Chondrocyte (in vitro differentiated cells): ENCODE measurements around the gene ACAD11. TPM values are rescaled to one million over a fixed set of nuclear protein-coding genes. Genes with fewer than 3 reads are reported as not detected.

ENCODE experiments used
- DNase-seq: peaks from one replicate; pipeline ENCODE4 v3.0.0; 2021; ENCODE audit warnings: mixed read lengths, low spot score
- H3K27ac Mint-ChIP-seq: one replicate; pipeline ENCODE4 v1.8.0; 2021; ENCODE audit warnings: mild to moderate bottlenecking, moderate library complexity, mixed read lengths; ENCODE audit not compliant: unreplicated experiment
- H3K27me3 Mint-ChIP-seq: 2 replicates; pipeline ENCODE4 v1.8.0; 2021; ENCODE audit warnings: low read depth, mixed read lengths
- H3K36me3 Mint-ChIP-seq: 2 replicates; pipeline ENCODE4 v1.8.0; 2021; ENCODE audit warnings: low read depth, mixed read lengths
- H3K4me1 Mint-ChIP-seq: 2 replicates; pipeline ENCODE4 v1.8.0; 2021; ENCODE audit warnings: low read depth, mild to moderate bottlenecking, mixed read lengths
- H3K4me3 Mint-ChIP-seq: one replicate; pipeline ENCODE4 v1.8.0; 2021; ENCODE audit warnings: mild to moderate bottlenecking, moderate library complexity, mixed read lengths; ENCODE audit not compliant: unreplicated experiment
- H3K9me3 Mint-ChIP-seq: 2 replicates; pipeline ENCODE4 v1.8.0; 2021; ENCODE audit warnings: low read depth, mixed read lengths
- CTCF ChIP-seq: fragments of 200-600 bp; sonication (generic); IDR thresholded peaks from 2 replicates; pipeline ENCODE4 v1.5.0; 2021; ENCODE audit warnings: antibody characterized with exemption, mild to moderate bottlenecking, moderate library complexity
- total RNA-seq: library from RNA; stranded (reverse); gene quantifications from 3 replicates; pipeline ENCODE4 v1.2.1, GENCODE V29; 2021

The ACAD11 gene
- total RNA-seq, 1 donor from 2014 or later, result 16.8 TPM

- TF ChIP-seq CTCF, result no peak
- no peak overlapping the region for H3K4me3 Mint-ChIP-seq
- H3K4me1 Mint-ChIP-seq, result peaks cover 31% of the 10 kb centered on the region
- no peaks in the 10 kb centered on the region for H3K9me3 Mint-ChIP-seq
- H3K27ac Mint-ChIP-seq, result no peak overlapping the region
- no peaks in the 10 kb centered on the region for H3K27me3 Mint-ChIP-seq
- DNase-seq, result no peak
- peaks cover 8% of the 10 kb centered on the region for H3K36me3 Mint-ChIP-seq
Observed at GRCh38 chr3:132596326-132596725, 63.3 kb downstream of the ACAD11 start.

- no peak for DNase-seq
- Mint-ChIP-seq H3K4me3 (no peak overlapping the region), H3K9me3 (no peaks in the 10 kb centered on the region), H3K4me1 (peaks cover 31% of the 10 kb centered on the region), H3K27ac (peak overlapping the region; percentile 55), H3K27me3 (no peaks in the 10 kb centered on the region), H3K36me3 (peaks cover 13% of the 10 kb centered on the region)
- no peak for TF ChIP-seq CTCF
Observed at GRCh38 chr3:132595014-132595413, 64.6 kb downstream of the ACAD11 start.

GRCh38 chr3:132594498-132594897, 65.1 kb downstream of the ACAD11 start:
- no peaks in the 10 kb centered on the region for H3K9me3 Mint-ChIP-seq
- peaks cover 15% of the 10 kb centered on the region for H3K36me3 Mint-ChIP-seq
- H3K4me1 Mint-ChIP-seq, result peaks cover 31% of the 10 kb centered on the region
- H3K4me3 Mint-ChIP-seq, result no peak overlapping the region
- TF ChIP-seq CTCF, result no peak
- no peaks in the 10 kb centered on the region for H3K27me3 Mint-ChIP-seq
- H3K27ac Mint-ChIP-seq, result peak overlapping the region; percentile 95
- DNase-seq, result no peak

- H3K36me3 Mint-ChIP-seq, result peaks cover 15% of the 10 kb centered on the region
- no peak for TF ChIP-seq CTCF
- no peak for DNase-seq
- H3K4me1 Mint-ChIP-seq, result peaks cover 31% of the 10 kb centered on the region
- peak overlapping the region; percentile 95 for H3K27ac Mint-ChIP-seq
- H3K27me3 Mint-ChIP-seq, result no peaks in the 10 kb centered on the region
- no peaks in the 10 kb centered on the region for H3K9me3 Mint-ChIP-seq
- no peak overlapping the region for H3K4me3 Mint-ChIP-seq
Observed at GRCh38 chr3:132593947-132594323, 65.7 kb downstream of the ACAD11 start.

- TF ChIP-seq CTCF, result no peak
- Mint-ChIP-seq H3K27me3 (no peaks in the 10 kb centered on the region), H3K4me3 (no peak overlapping the region), H3K4me1 (peaks cover 28% of the 10 kb centered on the region), H3K36me3 (peaks cover 11% of the 10 kb centered on the region), H3K27ac (peak overlapping the region; percentile 95), H3K9me3 (no peaks in the 10 kb centered on the region)
- DNase-seq, result no peak
Observed at GRCh38 chr3:132593241-132593946, 66.2 kb downstream of the ACAD11 start.
